Nephron progenitor cell (in vitro differentiated cells): Measurements from ENCODE around the gene GLRX2.

Experiments used
- DNase-seq: peaks from one replicate; pipeline ENCODE4 v3.0.0; 2021
- H3K27ac Mint-ChIP-seq: 2 replicates; pipeline ENCODE4 v1.8.0; 2021; ENCODE audit warnings: mild to moderate bottlenecking, moderate library complexity, mixed read lengths
- H3K27me3 Mint-ChIP-seq: 2 replicates; pipeline ENCODE4 v1.8.0; 2021; ENCODE audit warnings: mild to moderate bottlenecking, low read depth, mixed read lengths; ENCODE audit not compliant: poor library complexity
- H3K36me3 Mint-ChIP-seq: 2 replicates; pipeline ENCODE4 v1.8.0; 2021; ENCODE audit warnings: low read depth, mixed read lengths
- H3K4me1 Mint-ChIP-seq: 2 replicates; pipeline ENCODE4 v1.8.0; 2021; ENCODE audit warnings: mixed read lengths
- H3K4me3 Mint-ChIP-seq: 2 replicates; pipeline ENCODE4 v1.8.0; 2021; ENCODE audit warnings: mild to moderate bottlenecking, moderate library complexity, mixed read lengths
- H3K9me3 Mint-ChIP-seq: 2 replicates; pipeline ENCODE4 v1.8.0; 2021; ENCODE audit warnings: mild to moderate bottlenecking, moderate library complexity, mixed read lengths
- TF ChIP-seq, protein P1 (sequence below): fragments of 200-600 bp; sonication (generic); IDR thresholded peaks from 2 replicates; pipeline ENCODE4 v1.5.0; 2021; ENCODE audit warnings: antibody characterized with exemption

Gene GLRX2, protein sequence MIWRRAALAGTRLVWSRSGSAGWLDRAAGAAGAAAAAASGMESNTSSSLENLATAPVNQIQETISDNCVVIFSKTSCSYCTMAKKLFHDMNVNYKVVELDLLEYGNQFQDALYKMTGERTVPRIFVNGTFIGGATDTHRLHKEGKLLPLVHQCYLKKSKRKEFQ

DNA sequence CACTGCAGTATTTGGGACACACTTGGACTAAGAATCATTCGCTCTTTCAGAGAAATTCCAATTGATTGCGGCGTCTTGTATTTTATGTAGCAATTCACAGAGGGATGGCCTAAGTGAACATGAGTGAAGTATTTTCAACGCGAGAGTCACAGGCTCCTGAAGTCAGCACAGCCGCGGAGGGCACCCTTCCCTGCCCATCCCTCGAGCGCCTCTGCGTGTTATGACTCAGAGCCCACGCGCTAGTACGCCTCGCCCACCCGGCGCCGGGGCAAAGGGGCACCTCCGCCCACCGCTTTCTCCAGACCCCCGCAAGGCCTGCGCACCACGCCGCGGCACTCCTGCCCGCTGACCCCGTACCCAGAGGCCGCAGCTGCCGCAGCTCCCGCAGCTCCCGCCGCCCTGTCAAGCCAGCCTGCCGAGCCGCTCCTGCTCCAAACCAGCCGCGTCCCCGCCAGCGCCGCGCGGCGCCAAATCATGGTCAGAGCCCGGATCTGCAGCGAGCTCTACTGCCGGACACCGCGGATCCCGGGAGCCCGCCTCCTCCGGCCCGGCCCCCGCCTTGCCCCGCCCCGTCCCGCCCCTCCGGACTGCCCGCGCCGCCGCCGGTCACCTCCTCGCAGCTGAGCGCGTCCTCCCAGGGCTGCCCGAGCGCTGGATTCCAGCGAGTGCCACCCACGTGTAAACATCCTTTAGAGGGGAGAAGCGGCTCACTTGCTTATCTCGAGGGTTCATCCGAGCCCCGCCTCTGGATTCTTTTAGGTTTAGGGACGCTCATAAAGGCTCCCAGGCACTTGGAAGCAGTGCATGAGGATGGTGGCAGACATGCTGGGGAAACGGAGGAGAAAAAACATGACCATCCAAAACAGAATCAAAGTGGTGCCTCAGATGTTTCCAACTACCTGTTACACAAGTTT lies at the start of gene GLRX2:
TSS of gene GLRX2 (minus strand) at position 508 of the 914 bp plus-strand sequence. CDS start at position 476, 32 bp downstream.
- Mint-ChIP-seq H3K4me3 (peak within 1 kb of the TSS; percentile 88), H3K27me3 (peaks cover 3% of the 10 kb centered on the region), H3K27ac (peak within 1 kb of the TSS; percentile 93), H3K36me3 (no peaks in the 10 kb centered on the region), H3K4me1 (peaks cover 20% of the 10 kb centered on the region), H3K9me3 (no peaks in the 10 kb centered on the region)
- DNase-seq = peak; percentile 90
- TF ChIP-seq, protein P1, sequence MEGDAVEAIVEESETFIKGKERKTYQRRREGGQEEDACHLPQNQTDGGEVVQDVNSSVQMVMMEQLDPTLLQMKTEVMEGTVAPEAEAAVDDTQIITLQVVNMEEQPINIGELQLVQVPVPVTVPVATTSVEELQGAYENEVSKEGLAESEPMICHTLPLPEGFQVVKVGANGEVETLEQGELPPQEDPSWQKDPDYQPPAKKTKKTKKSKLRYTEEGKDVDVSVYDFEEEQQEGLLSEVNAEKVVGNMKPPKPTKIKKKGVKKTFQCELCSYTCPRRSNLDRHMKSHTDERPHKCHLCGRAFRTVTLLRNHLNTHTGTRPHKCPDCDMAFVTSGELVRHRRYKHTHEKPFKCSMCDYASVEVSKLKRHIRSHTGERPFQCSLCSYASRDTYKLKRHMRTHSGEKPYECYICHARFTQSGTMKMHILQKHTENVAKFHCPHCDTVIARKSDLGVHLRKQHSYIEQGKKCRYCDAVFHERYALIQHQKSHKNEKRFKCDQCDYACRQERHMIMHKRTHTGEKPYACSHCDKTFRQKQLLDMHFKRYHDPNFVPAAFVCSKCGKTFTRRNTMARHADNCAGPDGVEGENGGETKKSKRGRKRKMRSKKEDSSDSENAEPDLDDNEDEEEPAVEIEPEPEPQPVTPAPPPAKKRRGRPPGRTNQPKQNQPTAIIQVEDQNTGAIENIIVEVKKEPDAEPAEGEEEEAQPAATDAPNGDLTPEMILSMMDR = no peak

- Mint-ChIP-seq H3K27ac (no peak overlapping the region), H3K4me1 (no peaks in the 10 kb centered on the region), H3K9me3 (no peaks in the 10 kb centered on the region), H3K27me3 (no peaks in the 10 kb centered on the region), H3K4me3 (no peak overlapping the region), H3K36me3 (peaks cover 52% of the 10 kb centered on the region)
- DNase-seq = no peak
- TF ChIP-seq, protein P1 = no peak
Observed at GRCh38 chr1:193144999-193145398, 39.8 kb upstream of the GLRX2 start.

- Mint-ChIP-seq H3K36me3 (peaks cover 53% of the 10 kb centered on the region), H3K27ac (no peak overlapping the region), H3K9me3 (no peaks in the 10 kb centered on the region), H3K4me1 (no peaks in the 10 kb centered on the region), H3K4me3 (no peak overlapping the region), H3K27me3 (no peaks in the 10 kb centered on the region)
- TF ChIP-seq, protein P1 = no peak
- no peak for DNase-seq
Observed at GRCh38 chr1:193144361-193144938, 39.2 kb upstream of the GLRX2 start.

DNA sequence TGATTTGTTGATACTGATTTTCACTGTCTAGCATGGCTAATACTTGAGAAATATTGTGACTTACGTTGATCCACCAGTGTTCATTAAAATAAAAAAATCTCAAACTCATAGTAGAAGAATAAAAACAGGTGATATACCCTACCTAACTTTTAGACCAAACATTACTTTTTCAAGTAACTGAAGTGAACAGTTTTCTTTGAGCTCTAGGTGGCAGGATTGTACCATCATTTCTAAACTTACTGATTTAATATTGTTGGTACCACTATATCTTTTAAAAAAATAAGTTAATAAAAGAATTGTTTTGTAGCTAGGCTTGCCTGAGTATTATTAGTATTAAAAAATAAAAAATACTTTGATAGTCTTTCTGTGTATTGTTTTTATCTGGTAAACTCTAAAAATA lies 38.1 kb upstream of the GLRX2 start:
- Mint-ChIP-seq H3K27ac (no peak overlapping the region), H3K36me3 (peaks cover 58% of the 10 kb centered on the region), H3K4me3 (no peak overlapping the region), H3K27me3 (no peaks in the 10 kb centered on the region), H3K4me1 (no peaks in the 10 kb centered on the region), H3K9me3 (no peaks in the 10 kb centered on the region)
- TF ChIP-seq, protein P1 = peak; percentile 33
- DNase-seq = no peak

DNA sequence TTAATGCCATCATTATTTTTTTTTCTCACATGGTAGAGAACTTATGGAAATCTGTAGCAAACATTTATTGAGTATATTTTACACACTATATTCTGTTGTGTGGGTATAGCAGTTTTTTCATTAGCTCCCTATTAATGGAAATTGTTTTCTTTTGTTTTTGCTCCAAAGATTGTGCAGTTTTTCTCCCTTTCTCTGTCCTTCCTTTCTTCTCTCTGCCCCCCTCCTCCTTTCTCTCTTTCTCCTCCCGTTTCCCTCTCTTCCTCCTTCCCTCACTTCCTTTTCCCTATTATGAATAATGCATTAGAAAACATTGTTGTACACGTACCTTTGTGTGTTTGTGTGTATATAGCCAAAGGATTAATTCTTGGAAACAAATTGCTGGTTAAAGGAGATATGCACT lies 37.2 kb upstream of the GLRX2 start:
- Mint-ChIP-seq H3K27ac (no peak overlapping the region), H3K4me3 (no peak overlapping the region), H3K4me1 (no peaks in the 10 kb centered on the region), H3K9me3 (no peaks in the 10 kb centered on the region), H3K36me3 (peaks cover 62% of the 10 kb centered on the region), H3K27me3 (no peaks in the 10 kb centered on the region)
- no peak for DNase-seq
- TF ChIP-seq, protein P1 = no peak
